Measurements from ENCODE around the gene ITGB2.
A peak's percentile ranks its signal among the peaks of the same experiment; 100 is the strongest.
"Not testable (repeated sequence)": the region's sequence is repeated elsewhere in the genome, so short reads cannot be mapped to it uniquely, and the experiment has no call there.

Gene ITGB2

GRCh38 chr21:44940116-44940631 lies 19.5 kb upstream of the ITGB2 start:
- no peak for DNase-seq

DNA sequence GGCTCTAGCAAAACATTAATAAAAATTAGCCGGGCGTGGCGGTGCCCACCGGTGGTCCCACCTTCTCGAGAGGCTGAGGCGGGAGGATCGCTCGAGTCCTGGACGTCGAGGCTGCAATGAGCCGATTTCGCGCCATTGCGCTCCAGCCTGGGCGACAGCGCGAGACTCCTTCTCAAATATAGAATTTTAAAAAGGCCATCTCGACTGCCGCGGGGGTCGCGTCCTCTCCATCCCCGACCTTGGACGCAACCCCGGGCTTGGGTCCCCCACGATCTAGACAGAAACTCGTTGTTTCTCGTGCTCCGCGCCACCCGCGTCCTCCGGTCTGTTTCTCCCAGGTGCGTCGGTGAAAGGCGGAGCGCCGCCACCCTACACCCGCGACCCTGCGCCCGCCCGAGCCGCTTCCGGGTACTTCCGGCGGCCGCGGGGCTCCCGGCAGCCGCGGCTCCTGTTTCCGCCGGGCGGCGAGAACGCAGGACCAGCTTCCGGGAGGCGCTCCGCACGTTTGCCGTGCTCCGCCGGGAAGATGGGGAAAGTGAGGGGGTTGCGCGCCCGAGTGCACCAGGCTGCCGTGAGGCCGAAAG lies 18.9 kb upstream of the ITGB2 start, which contains the start of gene SLX9:
Gene SLX9, plus strand, starts transcription at position 498 of the 584 bp plus-strand sequence. Its CDS starts 29 bp downstream, at position 527.
- peak; percentile 53 to 67 for DNase-seq

DNA sequence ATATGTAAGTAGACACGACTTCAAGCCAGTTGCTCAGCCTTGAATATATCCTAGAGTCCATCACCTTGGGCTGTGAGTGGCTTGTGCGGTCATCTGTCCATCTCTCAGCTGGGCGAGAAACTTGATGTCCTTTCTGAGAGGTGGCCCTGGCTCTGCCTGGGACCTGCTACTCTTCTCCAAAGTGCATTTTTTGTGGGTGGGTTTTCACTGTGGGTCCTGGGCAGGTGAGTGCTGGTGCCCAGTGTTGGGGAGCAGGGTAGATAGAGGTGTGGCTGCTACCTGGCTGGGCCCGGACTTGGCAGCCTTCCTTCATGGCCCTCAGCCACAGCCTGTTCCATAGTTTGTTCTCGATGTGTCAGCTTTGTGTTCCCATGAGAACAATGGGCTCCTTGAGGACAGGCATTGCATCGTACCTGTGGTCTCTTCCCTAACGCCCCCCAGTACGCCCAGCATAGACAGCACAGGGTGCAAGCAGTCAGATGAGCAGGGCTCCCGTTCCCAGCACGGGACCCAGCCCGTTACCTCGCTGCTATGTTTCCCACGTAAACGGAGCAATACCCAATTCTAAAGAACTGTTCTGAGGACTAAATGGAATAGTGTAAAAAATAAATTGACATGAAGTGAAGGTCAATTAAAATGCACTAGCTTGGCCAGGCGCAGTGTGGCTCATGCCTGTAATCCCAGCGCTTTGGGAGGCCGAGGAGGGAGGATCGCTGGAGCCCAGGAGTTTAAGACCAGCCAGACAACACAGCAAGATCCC lies 18.3 kb upstream of the ITGB2 start:
- no peak for DNase-seq

DNA sequence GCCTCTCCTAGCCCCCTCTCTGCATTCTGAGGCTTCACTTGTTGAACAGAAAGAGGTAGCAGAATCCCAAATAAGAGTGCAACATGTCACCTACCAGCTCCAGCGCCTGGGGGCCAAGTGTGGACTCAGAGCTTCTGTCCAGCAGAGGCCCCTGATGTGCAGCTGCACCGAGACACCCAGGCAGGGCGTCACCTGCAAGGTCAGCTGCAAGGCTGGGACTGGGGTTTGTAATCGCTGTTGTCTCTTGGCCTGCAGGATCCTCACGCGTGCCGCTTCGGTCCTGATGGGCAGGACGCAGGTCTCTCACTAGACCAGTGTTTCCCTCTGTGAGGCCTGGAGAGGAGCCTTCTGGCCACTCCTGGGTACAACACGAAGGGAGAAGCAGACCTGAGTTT lies 14.8 kb upstream of the ITGB2 start:
- no peak for DNase-seq

DNA sequence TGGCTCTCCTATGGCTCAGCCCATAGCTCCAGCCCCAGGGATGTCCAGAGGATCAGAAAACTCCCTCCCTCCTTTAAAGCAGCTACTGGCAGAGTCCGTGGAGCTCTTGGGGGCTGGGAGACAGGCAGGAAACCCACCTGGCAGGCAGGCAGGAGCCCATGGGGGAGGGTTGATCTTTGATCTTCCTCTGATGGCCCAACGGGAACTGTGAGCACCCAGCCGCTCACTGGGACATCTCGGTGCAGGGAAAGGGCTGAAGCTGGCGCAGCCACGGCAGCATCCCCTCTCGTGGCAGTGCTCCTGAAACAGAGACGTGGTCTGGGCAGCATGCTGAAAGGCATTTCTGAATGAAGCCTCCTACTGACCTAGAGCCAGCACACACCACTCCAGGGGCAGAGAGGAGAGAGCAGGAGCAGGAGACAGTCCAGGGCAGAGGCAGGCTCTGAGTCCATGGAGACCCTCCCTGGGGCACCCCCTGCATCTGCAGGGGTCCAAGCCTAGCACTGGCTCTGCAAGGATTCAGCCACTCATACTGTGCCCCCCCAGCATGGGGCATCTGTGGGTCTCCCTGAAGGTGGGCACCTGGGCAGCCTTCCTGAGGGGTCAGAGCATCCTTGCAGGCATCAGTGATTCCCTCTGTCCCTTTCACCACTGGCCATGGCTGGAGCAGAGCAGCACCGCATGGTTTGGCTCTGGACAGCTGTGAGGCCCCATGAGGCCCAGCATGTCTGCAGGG lies 14.3 kb upstream of the ITGB2 start:
- DNase-seq, result no peak

- DNase-seq, result no peak
Measured at GRCh38 chr21:44934276-44934675, 13.6 kb upstream of the ITGB2 start.

DNA sequence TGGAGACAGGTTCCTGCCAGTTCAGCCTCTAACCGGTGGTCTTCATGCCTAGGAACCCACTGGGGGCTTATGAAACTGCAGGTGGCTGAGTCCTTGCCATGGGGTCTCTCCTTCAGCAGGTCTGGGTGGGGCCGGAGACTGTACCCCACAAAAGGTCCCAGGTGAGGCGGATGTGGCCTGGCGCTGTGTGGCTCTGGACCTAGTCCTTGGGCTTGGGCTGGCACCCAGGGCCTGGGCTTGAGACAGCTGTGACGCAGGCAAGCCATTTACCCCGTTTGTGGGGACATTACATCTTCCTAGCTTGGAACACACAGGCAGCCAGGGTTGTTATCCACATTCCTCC lies 13.2 kb upstream of the ITGB2 start:
- DNase-seq, result no peak

- DNase-seq, result no peak
Measured at GRCh38 chr21:44933199-44933917, 12.7 kb upstream of the ITGB2 start.

GRCh38 chr21:44932408-44933181 lies 11.9 kb upstream of the ITGB2 start:
- DNase-seq, result peak in 1 of 2 experiments; percentile 12

DNA sequence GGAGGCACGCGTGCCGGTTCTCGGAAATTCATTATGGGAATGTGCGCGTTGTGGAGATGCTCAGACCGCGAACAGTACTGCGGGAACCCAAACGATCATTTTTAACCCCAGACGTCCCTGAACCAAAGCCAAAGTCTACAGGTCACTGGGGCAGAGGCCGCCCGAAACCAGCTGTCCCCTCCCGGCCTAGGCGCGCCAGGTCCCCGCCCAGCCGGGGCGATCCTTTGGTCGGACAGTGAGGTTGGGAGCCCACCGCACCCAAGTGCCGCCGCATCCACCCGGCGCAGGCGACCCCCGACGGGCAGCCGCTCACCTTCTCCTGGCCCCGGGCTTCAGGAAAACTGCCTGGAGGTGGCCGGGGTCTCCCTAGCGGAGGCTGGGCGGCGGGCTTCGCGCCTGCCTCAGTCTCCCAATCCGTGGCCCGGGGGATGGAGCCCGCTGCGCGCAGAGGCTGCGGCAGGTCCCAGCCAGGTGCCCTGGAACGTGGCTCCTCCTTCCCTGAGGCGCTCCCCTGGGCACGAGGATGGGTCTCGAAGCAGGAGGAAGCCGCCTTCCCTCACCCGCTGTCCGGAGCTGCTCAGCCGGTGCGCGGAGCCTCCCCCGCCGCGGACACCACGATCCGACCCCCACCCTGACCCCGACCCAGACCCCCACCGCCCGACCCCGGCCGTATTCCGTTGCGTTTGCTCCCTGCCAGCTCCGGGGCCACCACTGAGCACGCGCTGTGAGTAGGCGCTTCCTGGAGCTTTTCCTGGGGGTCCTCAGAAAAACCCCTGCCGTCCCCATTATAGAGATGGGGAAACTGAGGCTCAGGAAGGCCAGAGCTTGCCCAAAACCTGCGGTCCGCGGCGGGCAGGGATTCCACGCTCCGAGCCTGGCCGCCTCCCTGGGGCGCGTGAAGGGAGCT lies 11.1 kb upstream of the ITGB2 start:
- DNase-seq, result no peak

DNA sequence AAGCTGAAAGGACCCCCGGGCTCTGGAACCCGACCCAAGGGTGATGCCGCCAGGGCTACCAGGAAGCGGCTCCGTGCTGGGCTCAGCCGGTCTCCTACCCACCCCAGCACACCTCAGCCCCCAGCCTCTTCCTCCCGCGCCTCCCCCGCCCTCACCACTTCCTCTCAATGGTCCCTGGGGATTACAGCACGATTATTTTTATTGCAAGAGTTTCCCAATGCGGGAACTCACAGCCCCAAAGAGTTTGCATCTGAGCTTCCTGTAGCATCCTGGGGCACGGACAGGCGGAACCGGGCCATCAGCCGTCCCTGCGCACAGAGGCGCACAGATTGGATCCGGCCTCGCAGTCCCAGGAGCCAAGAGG lies 10.4 kb upstream of the ITGB2 start:
- DNase-seq, result peak; percentile 16 to 34

- no peak for DNase-seq
Measured at GRCh38 chr21:44930543-44930981, 9.9 kb upstream of the ITGB2 start.

GRCh38 chr21:44929799-44930542 lies 9.3 kb upstream of the ITGB2 start:
- DNase-seq, result no peak

DNA sequence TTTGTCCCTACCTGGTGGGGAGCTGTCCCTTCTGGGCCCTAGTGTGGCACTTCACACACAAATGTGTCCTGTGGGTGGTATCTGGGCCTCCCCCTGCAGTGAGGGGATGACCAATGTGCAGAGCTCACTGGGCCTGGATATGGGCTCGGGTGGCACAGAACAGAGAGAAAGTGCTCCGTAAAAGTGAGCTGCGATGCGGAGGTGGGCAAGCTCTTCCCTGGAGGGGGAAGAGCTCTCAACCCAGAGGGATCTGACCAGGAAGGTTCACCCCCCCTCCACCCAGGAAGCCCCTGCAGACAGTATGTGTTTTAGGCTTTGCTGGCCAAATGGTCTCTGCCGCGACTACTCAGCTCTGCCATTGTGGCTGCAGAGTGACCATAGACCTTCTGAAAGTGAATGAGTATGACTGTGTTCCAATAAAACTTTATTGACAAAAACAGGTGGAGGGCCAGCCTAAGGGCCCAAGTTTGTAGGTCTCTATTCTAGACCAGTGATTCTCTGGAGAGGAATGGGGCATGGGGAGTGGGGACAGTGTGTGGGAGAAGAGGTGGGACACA lies 8.6 kb upstream of the ITGB2 start:
- no peak for DNase-seq

GRCh38 chr21:44928500-44929241 lies 8.0 kb upstream of the ITGB2 start:
- DNase-seq, result not testable (repeated sequence)

GRCh38 chr21:44927587-44928461 lies 7.1 kb upstream of the ITGB2 start:
- peak; percentile 46 to 56 for DNase-seq

DNA sequence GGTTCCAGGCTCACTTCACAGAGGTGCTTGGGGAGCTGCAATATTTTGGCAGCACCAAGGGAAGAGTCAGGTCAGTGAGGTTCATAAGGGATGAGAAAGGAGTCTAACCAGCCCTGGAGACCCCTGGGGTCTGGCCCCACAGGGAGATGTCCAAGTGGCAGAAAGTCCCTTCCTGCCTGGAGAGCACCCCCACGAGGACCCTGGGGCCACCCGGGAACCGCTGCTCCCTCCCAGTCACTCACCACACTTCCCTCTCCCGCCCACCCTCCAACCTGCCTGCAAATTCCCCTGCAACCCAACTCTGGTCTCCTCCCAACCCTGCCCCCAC lies 6.5 kb upstream of the ITGB2 start:
- no peak for DNase-seq

- DNase-seq, result no peak
Measured at GRCh38 chr21:44926331-44927101, 5.8 kb upstream of the ITGB2 start.
